Measurements from ENCODE around the gene ANKRD60.

ANKRD60 gene

DNA sequence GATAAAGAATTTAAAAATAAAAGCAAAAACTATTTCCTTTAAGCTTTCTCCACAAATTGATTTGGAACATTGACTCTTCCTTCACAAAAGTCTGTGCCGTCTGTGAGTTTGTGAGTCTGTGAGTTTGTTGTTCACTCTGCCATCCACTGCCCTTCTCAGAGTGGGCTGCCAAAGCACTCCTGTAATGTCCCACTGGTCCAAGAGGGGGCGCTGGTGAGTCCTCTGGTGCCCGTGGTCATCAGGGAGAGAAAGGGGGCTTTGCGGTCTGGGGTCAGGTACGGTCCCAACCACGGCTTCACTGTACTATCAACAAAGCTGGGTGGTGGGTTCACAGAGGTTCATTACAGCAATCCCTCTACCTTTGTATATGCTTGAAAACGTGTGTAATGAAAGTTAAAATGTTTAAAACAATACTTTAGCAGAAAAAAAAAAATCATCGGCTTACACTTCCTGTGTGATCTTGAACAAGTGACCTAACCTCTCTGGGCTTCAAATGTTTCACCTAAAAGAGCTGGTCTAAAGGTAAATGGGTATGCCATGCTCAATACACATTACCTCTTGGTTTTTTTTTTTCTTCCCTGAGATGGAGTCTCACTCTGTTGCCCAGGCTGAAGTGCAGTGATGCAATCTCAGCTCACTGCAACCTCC, 5.6 kb upstream of the ANKRD60 start:
- WGBS, 2 experiments (ENCODE audit: insufficient coverage in 2 of 2) = 40% methylated on average over 2 of the region's 8 CpGs; no CpG with 5 or more reads in 1 of the 2 experiments
- H3K9me3 ChIP-seq (ENCODE audit: control insufficient read depth, low read length) = no peaks in the 10 kb centered on the region
- H3K4me3 ChIP-seq (ENCODE audit: extremely low read depth, insufficient read depth, low read length, poor library complexity, severe bottlenecking) = no peak overlapping the region
- H3K4me1 ChIP-seq (ENCODE audit: control insufficient read depth, insufficient read depth, low read length, poor library complexity, severe bottlenecking) = peaks cover 9% of the 10 kb centered on the region
- H3K36me3 ChIP-seq (ENCODE audit: control insufficient read depth, insufficient read depth, low read length) = peaks cover 12% of the 10 kb centered on the region
- no peak overlapping the region for H3K27ac ChIP-seq (ENCODE audit: low read depth, low read length, severe bottlenecking)

DNA sequence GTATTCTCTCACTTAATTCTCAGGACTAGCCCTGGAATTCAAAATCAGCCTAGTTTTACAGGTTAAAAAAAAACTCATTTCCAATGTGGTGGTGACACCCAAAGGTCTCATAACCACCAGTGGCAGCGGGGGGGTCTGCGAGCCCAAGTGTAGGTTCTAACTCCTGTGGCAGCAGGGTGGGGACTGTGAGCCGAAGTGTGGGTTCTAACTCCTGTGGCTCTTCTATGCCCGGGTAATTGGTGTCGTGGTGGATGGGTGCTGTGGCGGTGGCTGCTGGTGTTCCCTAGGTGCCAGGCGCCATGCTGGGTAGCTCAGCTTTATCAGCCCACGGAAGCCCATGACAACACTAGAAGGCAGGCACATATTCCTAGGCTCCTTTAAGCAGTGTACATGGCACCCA, 4.9 kb upstream of the ANKRD60 start:
- H3K27ac ChIP-seq (ENCODE audit: low read depth, low read length, severe bottlenecking) = no peak overlapping the region
- 96% methylated on average over 6 of the region's 8 CpGs for WGBS, 2 experiments (ENCODE audit: insufficient coverage in 2 of 2)
- peaks cover 9% of the 10 kb centered on the region for H3K4me1 ChIP-seq (ENCODE audit: control insufficient read depth, insufficient read depth, low read length, poor library complexity, severe bottlenecking)
- peaks cover 11% of the 10 kb centered on the region for H3K36me3 ChIP-seq (ENCODE audit: control insufficient read depth, insufficient read depth, low read length)
- H3K9me3 ChIP-seq (ENCODE audit: control insufficient read depth, low read length) = no peaks in the 10 kb centered on the region
- H3K4me3 ChIP-seq (ENCODE audit: extremely low read depth, insufficient read depth, low read length, poor library complexity, severe bottlenecking) = no peak overlapping the region

DNA sequence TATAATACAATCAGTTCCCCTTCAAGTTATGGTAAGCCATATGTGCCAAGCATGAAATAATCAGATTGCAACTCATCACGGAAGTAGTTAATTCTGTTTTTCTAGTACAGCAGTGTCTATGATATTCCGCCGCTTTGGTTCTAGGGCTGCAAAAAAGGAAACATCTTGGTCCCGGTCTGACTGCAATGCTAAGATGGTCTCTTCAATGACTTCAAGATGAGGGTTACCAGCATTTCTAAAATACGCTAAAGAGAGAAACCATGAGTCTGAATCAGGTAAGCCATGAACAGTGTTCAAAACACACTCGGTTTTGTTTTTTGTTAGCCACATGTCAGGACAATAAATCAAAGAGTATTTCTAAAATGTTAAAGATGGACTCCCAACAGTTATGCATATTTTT, 3.2 kb upstream of the ANKRD60 start:
- H3K4me1 ChIP-seq (ENCODE audit: control insufficient read depth, insufficient read depth, low read length, poor library complexity, severe bottlenecking) = no peaks in the 10 kb centered on the region
- peaks cover 11% of the 10 kb centered on the region for H3K36me3 ChIP-seq (ENCODE audit: control insufficient read depth, insufficient read depth, low read length)
- WGBS, 2 experiments (ENCODE audit: insufficient coverage in 2 of 2) = 67 to 68% methylated on average over 5 of the region's 6 CpGs
- H3K27ac ChIP-seq (ENCODE audit: low read depth, low read length, severe bottlenecking) = no peak overlapping the region
- H3K9me3 ChIP-seq (ENCODE audit: control insufficient read depth, low read length) = no peaks in the 10 kb centered on the region
- no peak overlapping the region for H3K4me3 ChIP-seq (ENCODE audit: extremely low read depth, insufficient read depth, low read length, poor library complexity, severe bottlenecking)

DNA sequence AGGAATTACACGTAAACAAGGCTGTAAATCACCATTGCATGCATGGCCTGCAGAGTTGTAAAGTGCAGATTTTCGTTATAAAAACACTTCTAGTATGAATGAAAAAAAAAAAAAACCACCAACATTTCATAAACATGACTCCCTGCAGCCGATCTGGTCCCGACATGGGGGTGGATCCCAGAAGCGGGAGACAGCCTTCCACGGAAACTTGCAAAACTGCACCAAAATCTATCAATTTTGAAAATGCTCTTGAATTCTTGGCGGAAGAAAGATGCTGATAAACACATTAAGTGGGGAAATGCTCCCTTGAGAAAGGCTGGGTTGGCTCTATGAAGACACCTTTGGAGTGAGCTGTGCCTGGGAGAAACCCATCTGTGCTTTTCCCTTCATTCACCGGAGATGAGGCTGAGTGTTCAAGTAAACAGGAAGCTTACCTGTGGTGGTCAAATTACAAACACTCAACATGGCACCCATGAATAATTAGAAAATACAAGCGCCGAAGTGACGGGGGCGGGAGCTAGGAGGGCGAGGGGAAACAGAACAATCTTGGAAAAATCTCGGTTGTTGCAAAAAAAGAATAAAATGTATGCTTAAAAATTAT, 845 bp upstream of the ANKRD60 start:
- Histone ChIP-seq H3K4me3 (ENCODE audit: extremely low read depth, insufficient read depth, low read length, poor library complexity, severe bottlenecking) (peak overlapping the region; percentile 39), H3K36me3 (ENCODE audit: control insufficient read depth, insufficient read depth, low read length) (peaks cover 1% of the 10 kb centered on the region), H3K9me3 (ENCODE audit: control insufficient read depth, low read length) (no peaks in the 10 kb centered on the region), H3K4me1 (ENCODE audit: control insufficient read depth, insufficient read depth, low read length, poor library complexity, severe bottlenecking) (no peaks in the 10 kb centered on the region), H3K27ac (ENCODE audit: low read depth, low read length, severe bottlenecking) (peak overlapping the region; percentile 24)
- 0% methylated on average over 1 of the region's 14 CpGs; no CpG with 5 or more reads in 1 of the 2 experiments for WGBS, 2 experiments (ENCODE audit: insufficient coverage in 2 of 2)

- Histone ChIP-seq H3K4me3 (ENCODE audit: extremely low read depth, insufficient read depth, low read length, poor library complexity, severe bottlenecking) (peak overlapping the region; percentile 39), H3K27ac (ENCODE audit: low read depth, low read length, severe bottlenecking) (no peak overlapping the region), H3K4me1 (ENCODE audit: control insufficient read depth, insufficient read depth, low read length, poor library complexity, severe bottlenecking) (no peaks in the 10 kb centered on the region), H3K36me3 (ENCODE audit: control insufficient read depth, insufficient read depth, low read length) (no peaks in the 10 kb centered on the region), H3K9me3 (ENCODE audit: control insufficient read depth, low read length) (no peaks in the 10 kb centered on the region)
- WGBS, 2 experiments (ENCODE audit: insufficient coverage in 2 of 2) = 14 to 15% methylated on average over 27 to 29 of the region's 29 CpGs
Measured at GRCh38 chr20:58228103-58228483, 360 bp downstream of the ANKRD60 start.

GRCh38 chr20:58227391-58228102, 906 bp downstream of the ANKRD60 start:
- H3K4me1 ChIP-seq (ENCODE audit: control insufficient read depth, insufficient read depth, low read length, poor library complexity, severe bottlenecking) = no peaks in the 10 kb centered on the region
- H3K36me3 ChIP-seq (ENCODE audit: control insufficient read depth, insufficient read depth, low read length) = no peaks in the 10 kb centered on the region
- no peaks in the 10 kb centered on the region for H3K9me3 ChIP-seq (ENCODE audit: control insufficient read depth, low read length)
- H3K27ac ChIP-seq (ENCODE audit: low read depth, low read length, severe bottlenecking) = no peak overlapping the region
- 80 to 89% methylated on average over 3 to 4 of the region's 5 CpGs for WGBS, 2 experiments (ENCODE audit: insufficient coverage in 2 of 2)
- peak overlapping the region; percentile 39 for H3K4me3 ChIP-seq (ENCODE audit: extremely low read depth, insufficient read depth, low read length, poor library complexity, severe bottlenecking)

- Histone ChIP-seq H3K4me3 (ENCODE audit: extremely low read depth, insufficient read depth, low read length, poor library complexity, severe bottlenecking) (no peak overlapping the region), H3K27ac (ENCODE audit: low read depth, low read length, severe bottlenecking) (no peak overlapping the region), H3K36me3 (ENCODE audit: control insufficient read depth, insufficient read depth, low read length) (no peaks in the 10 kb centered on the region), H3K9me3 (ENCODE audit: control insufficient read depth, low read length) (no peaks in the 10 kb centered on the region), H3K4me1 (ENCODE audit: control insufficient read depth, insufficient read depth, low read length, poor library complexity, severe bottlenecking) (no peaks in the 10 kb centered on the region)
- WGBS, 2 experiments (ENCODE audit: insufficient coverage in 2 of 2) = 85 to 88% methylated on average over 10 to 11 of the region's 15 CpGs
Measured at GRCh38 chr20:58225452-58226200, 2.8 kb downstream of the ANKRD60 start.

- no peak overlapping the region for H3K27ac ChIP-seq (ENCODE audit: low read depth, low read length, severe bottlenecking)
Measured at GRCh38 chr20:58224974-58225373, 3.5 kb downstream of the ANKRD60 start.

DNA sequence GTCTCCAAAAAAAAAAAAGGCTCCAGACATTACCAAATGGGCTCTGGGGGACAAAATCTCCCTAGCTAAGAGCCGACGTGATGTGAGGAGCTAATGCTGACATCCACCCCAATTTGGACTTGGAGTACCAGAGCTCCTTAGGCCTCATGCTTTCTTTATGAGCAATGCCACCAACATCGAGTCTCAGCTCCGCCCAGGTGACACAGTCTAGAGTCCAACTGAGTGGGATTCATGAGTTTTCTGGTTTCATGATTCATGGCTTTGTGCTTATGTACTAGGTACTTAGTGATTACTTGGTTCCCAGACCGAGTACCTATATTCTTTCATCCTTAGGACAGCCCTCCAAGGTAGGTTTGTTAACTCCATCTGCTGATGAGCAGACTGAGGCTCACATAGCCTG, 4.4 kb downstream of the ANKRD60 start:
- Histone ChIP-seq H3K9me3 (ENCODE audit: control insufficient read depth, low read length) (peaks cover 8% of the 10 kb centered on the region), H3K27ac (ENCODE audit: low read depth, low read length, severe bottlenecking) (no peak overlapping the region), H3K36me3 (ENCODE audit: control insufficient read depth, insufficient read depth, low read length) (no peaks in the 10 kb centered on the region), H3K4me3 (ENCODE audit: extremely low read depth, insufficient read depth, low read length, poor library complexity, severe bottlenecking) (no peak overlapping the region), H3K4me1 (ENCODE audit: control insufficient read depth, insufficient read depth, low read length, poor library complexity, severe bottlenecking) (no peaks in the 10 kb centered on the region)
- WGBS, 2 experiments (ENCODE audit: insufficient coverage in 2 of 2) = 86% methylated on average over 4 of the region's 5 CpGs; no CpG with 5 or more reads in 1 of the 2 experiments

More at GRCh38 chr20:58224974-58225373, 3.5 kb downstream of the ANKRD60 start:
- Histone ChIP-seq H3K4me1 (ENCODE audit: control insufficient read depth, insufficient read depth, low read length, poor library complexity, severe bottlenecking) (no peaks in the 10 kb centered on the region), H3K4me3 (ENCODE audit: extremely low read depth, insufficient read depth, low read length, poor library complexity, severe bottlenecking) (no peak overlapping the region), H3K36me3 (ENCODE audit: control insufficient read depth, insufficient read depth, low read length) (no peaks in the 10 kb centered on the region), H3K9me3 (ENCODE audit: control insufficient read depth, low read length) (no peaks in the 10 kb centered on the region)
- 70% methylated on average over 4 of the region's 5 CpGs; no CpG with 5 or more reads in 1 of the 2 experiments for WGBS, 2 experiments (ENCODE audit: insufficient coverage in 2 of 2)

GRCh38 chr20:58223358-58223941, 5.0 kb downstream of the ANKRD60 start:
- no peaks in the 10 kb centered on the region for H3K4me1 ChIP-seq (ENCODE audit: control insufficient read depth, insufficient read depth, low read length, poor library complexity, severe bottlenecking)
- no peaks in the 10 kb centered on the region for H3K36me3 ChIP-seq (ENCODE audit: control insufficient read depth, insufficient read depth, low read length)
- H3K27ac ChIP-seq (ENCODE audit: low read depth, low read length, severe bottlenecking) = no peak overlapping the region
- no peak overlapping the region for H3K4me3 ChIP-seq (ENCODE audit: extremely low read depth, insufficient read depth, low read length, poor library complexity, severe bottlenecking)
- peaks cover 12% of the 10 kb centered on the region for H3K9me3 ChIP-seq (ENCODE audit: control insufficient read depth, low read length)
- 81 to 87% methylated on average over 4 of the region's 8 CpGs for WGBS, 2 experiments (ENCODE audit: insufficient coverage in 2 of 2)

Measured in mesodermal cell (in vitro differentiated cells).